ENCODE measurements around the gene NDUFAF8.
A peak's percentile ranks its signal among the peaks of the same experiment; 100 is the strongest.

The NDUFAF8 gene, protein sequence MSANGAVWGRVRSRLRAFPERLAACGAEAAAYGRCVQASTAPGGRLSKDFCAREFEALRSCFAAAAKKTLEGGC

DNA sequence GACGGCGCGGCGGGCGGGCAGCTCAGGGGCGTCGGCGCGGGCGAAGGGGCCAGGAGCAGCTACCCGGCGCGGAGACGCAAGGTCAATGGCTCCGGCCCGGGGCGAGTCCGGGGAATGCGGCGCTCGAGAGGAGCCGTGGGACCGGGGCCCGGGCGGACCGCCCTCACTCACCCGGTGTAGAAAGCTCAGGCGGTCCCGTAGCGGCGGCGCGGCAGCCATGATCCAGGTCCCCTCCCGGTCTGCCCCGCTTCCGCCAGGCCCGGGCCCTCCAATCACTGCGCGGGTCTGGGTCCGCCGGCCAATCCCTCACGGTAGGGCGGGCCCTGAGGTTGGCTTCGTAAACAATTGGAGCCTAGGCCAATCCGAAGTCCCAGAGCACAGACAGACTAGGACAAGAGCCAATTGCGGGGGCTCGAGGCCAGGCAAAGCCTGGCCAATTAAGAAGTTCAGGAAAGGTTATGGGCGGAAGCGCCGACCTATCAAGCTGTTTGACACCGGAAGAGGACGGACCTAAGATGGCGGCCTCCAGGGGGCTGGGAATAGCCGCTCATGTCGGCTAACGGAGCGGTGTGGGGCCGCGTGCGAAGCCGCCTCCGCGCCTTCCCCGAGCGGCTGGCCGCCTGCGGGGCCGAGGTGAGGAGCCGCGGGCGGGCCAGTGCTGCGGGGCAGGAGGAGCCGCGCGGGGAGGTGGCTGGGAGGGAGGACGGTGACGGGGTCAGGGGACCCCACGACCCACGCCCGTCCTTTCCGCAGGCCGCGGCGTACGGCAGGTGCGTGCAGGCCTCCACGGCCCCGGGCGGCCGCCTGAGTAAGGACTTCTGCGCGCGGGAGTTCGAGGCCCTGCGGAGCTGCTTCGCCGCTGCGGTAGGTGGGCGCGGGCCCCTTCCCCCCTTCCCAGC is at the start of gene NDUFAF8, which contains the start of gene TEPSIN:
NDUFAF8 (plus strand) TSS at position 504 of the 899 bp plus-strand sequence; CDS start at position 550, 46 bp downstream.
TEPSIN (minus strand) TSS at position 241 of the 899 bp plus-strand sequence; CDS start at position 219, 22 bp downstream.
- DNase-seq = peak; percentile 91

DNA sequence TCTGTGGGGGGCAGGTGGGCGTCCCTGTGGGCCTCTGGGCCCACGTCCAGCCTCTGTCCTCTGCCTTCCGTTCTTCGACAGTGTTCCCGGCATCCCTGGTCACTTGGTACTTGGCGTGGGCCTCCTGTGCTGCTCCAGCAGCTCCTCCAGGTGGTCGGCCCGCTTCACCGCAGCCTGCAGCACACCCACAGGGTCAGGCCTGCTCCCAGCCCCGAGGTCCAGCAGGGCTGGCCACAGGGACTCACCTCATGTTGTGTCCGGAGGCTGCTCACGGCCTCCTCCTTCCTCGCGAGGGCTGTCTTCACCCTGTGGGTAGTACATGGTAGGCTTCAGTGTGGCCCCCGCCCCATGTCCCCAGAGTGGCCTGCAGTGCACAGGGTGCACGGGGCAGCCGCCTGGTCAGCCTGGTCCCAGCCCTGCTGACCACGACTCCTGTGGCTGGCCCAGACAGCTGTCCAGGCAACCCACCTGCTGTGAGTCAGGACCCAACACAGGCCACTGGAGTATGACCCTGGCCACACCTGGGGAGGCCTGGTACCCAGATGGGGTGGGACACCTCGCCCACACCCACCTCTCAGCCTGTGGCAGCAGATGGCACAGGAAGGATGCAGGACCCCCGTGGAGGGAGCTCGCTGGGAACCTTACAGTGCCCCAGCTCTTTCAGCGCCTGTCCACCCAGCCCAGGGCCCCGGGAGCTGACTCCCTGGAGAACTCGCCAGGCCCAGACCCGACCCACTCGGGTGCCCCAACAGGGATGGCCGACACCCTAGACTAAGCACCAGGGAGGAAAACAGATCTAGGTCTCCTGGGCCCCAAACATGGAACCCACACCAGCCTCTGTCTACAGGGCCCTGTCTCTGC is 49.2 kb upstream of the NDUFAF8 start:
- no peak for DNase-seq

DNA sequence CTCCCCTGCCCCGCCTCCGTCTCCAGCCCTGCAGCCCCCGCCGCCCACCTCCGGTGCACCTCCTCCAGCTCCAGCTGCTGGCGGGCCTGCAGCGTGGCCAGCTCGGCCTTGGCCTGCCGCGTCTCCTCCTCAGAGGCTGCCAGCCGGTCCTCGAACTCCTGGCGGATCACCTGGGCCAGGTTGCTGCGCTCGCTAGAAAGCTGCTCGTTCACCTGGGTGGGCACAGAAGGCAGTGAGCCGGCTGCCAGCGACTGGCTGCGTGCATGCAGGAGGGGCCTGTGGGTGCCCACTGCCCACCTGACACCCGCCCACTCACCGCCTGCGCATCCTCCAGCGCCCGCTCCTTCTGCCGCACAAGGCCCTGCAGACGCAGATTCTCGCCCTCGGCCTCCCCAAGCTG is 48.5 kb upstream of the NDUFAF8 start:
- no peak for DNase-seq

DNA sequence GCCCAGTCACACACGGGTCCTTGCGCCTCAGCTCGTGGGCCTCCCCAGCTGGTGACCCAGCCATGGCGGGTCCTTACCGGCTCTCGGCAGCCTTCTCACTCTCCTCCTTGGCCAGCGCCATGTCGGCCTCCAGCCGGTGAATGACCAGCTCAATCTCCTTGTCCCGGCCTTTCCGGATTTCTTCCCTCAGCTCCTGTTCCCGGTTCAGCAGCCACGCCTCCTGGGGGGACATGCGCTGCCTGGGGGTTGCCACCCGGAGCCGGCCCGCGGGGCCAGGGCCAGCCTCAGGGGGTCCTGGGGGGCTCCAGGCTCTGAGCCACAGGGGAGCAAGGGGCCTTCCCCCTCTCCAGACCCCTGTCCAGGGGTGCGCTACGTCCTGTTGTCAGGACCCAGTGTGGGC is 48.0 kb upstream of the NDUFAF8 start:
- no peak for DNase-seq

DNA sequence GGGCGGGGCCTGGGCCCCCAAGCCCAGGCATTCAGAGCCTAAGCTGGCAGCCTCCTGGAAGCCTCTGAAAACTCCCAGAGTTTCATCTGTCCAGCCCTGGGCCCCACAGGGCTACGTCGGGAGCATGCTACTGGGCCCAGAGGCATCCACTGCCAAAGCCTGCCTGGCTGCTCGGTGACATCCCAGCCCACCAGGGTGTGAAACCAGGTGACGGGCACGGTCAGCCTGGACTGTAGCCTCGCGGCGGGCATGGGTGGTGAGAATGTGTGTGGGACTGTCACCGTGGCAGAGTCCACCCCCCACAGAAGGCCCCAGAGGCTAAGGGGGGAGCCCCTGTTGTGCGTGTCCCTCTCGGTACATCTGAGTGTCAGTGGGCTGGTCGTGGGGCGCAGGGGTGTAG is 47.5 kb upstream of the NDUFAF8 start:
- DNase-seq = no peak

DNA sequence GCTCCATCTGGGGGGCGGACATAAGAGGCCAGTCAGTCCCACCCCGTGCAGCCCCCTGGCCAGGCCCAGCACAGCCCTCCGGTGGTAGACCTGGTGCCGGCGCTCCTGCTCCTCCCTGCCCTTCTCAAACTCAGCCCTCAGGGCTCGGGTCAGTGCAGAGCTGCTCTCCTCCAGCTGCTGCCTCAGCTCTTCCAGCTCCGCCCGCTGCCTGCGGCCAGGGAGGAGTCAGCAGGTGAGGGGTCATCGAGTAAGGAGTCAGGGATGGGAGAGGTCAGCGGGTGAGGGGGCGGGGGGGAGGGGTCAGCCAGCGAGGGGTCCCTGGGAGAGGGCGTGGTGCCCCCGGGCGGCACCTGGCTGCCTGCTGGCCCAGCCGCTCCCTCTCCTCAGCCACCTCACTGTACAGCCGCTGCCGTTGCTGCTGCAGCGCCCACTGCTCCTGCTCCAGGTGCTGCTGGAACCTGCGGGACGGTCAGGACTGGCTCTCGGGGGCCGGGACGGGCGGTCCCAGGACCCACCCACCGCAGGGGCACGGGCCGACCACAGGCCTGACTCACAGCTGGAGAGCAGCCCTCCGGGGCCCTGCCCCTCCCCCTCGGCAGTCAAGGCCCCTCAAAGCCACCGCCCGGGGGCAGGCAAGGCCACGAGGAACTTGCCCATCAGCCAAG is 46.6 kb upstream of the NDUFAF8 start:
- DNase-seq = no peak

DNA sequence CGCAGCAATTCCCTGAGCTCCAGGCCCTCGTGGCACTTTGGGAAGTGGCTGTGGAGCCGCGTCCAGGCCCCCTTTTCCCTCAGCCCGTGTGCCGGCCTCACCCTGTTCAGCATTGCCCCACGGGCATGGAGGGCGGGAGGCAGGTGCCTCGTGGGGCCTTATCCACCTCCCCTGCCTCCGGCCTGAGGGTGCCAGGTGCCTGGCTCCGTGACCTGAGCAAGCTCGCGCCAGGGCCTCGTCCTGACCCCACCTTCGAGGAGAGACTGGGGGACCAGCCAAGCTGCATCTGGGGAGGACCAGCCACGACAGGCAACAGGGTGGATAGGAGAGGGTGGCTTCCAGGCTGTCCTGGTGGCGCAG is 46.1 kb upstream of the NDUFAF8 start:
- DNase-seq = no peak

DNA sequence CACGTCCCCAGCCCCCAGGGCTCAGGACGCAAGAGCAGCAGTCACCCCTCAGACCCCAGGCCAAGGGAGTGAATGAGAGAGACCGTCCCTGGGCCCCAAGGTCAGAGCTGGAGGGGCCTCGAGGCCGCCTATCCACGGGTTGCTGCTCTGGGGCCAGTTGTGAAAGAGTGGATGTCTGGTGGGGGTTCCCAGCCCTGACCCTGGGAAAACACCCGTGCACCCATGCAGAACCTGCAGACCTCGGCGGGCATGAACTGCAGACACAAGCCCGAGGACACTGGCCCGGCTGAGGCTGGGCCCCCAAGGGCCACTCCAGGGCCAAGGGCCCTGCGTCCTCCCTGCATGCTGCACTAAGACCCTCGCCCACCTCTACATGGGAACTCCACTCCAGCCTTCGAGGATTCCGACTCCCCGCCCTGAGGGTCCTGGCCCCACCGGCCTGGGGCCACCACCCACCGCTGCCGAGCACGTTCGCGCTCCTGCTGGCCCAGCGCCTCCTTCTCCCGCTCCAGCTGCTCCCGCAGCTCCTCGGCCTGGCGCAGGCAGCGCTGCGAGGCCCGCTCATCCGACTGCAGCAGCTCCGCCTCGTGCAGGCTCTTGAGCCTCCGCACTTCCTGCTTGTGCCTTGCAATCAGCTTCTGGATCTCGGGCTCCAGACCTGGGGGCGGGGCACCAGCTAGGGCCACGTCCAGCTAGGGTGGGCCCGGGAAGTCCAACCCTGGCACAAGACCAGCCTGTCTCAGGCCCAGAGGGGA is 45.5 kb upstream of the NDUFAF8 start:
- no peak for DNase-seq

DNA sequence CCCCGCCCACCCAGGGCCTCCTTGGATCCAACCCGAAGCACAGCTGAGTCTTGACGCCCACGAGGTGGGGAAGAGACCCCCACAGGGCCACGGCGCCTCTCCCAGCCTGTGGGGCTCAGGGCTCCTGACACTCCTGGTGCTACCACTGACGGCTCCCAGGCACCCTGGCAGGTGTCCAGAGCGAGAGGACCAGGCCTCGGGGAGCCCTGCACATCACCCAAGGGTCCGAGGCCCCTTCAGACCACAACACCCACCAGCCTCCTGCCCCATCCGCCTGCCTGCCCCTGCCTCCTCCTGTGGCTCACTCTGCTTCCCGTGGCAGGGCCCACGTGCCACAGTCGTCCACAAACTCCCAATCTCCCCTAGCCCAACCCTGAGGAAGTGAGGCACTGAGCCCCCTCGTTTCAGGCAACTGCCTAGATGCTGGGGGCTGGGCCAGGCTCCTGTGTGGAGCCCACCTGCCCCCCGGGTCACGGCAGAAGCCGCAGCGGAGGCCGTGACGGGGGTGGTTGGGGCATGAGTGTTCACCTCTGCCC is 44.8 kb upstream of the NDUFAF8 start:
- DNase-seq = no peak

DNA sequence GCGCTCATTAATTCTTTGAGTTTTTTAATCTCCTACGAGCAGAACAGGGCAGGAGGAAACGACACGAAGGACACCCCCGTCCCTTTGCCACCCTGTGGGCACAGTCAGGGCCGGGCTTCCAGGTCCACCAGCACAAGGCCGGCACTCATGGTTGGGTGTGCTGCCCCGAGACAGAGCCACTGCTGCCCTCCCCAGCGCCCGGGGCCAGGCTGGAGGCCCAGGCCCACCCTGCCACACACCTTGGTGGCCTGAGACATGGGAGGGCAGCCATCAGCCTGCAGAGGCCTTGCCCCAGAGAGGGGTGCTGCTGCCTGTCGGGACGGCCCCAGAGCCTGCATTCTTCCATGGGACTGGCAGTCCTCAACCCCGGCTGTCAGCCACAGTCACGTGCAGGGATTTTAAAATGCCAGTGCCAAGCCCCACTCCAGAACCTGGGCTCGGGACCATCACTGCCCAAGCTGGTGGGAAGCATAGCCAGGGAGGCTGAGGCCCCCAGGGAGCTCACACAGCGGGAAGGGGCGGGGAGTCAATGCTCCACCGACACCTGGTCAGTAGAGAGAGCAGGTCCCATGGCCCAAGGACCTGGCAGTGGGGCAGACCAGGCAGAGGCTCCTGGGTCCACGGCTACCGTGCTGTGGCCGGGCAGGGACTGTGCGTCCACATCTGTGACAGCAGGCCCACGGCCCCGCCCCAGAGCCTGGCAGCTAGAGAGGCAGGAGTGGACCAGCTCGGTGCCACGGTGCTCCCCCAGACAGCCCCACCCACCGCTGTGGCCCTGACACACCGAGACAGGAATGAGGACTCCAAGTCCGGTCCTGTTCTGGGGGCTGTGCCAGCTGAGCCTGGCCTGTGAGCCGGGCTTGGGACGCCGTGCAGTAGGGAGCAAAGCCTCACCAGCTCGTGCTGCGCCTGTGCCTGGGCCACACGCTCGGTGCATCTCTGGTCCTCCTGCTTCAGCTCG is 43.9 kb upstream of the NDUFAF8 start:
- DNase-seq = no peak

DNA sequence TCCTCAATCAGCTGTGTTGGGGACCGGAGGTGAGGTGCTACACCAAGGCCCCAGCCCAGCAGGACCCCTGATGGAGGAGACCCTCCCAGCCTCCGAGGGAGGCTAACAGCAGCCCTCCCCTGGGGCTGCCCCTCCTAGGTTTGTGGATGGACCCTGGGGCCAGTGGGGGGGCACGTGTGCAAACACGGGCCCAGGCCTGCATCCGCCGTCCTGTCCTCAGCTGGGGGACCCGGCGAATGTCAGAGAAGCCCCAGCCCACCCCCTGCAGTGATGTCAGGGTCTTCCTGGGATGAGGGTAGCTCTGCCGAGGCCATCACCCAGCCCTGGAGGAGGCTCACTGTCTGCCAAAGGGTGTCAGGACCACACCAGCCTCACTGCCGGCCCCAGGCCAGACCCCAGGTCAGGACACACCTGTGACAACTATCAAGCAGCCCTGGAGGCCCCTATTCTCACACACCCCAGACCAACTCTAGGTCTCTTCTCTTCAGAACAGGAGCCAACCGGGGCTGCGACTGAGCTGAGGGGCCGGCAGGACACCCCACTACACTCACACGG is 43.1 kb upstream of the NDUFAF8 start:
- DNase-seq = no peak

DNA sequence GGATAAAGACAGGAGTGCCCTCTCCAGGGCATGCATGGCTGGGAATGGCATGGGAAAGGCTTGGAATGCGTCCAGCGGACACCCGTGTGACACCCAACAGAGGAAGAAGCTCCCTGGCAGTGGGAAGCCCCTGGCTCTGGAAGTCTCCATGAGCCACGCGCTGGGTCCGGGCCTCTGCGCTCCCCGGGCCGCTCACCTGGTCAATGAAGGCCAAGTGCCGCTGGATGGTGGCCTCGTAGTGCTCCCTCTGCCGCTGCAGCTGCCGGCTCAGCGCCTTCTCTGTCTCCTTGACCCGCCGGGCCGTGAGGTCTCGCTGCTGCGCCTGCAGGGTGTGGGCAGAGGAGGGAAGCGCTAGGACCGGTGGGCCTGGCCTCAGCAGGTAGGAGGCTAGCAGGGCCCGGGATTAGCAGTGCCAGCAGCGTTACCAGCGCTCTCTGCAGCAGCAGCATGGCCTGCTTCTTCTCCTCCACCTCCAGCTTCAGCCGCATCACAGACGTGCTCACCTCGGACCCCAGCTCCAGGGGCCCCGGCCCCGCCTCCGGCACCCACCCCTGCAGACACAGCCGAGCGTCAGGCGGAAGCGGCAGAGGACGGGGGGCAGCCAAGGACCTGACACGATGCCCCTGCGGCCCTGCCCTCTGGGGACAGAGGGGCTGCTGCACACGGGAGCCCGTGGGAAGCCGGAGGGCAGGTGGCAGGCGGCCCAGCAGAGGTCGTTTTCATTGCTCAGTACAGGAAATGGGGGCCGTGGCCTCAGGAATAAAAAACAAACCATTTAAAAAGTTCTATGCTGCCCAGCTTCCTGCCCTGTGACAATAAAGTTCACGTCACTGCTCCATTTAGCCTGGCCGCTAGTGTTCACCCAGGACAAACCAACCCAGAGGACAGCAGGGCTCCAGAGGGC is 42.4 kb upstream of the NDUFAF8 start:
- no peak for DNase-seq

DNA sequence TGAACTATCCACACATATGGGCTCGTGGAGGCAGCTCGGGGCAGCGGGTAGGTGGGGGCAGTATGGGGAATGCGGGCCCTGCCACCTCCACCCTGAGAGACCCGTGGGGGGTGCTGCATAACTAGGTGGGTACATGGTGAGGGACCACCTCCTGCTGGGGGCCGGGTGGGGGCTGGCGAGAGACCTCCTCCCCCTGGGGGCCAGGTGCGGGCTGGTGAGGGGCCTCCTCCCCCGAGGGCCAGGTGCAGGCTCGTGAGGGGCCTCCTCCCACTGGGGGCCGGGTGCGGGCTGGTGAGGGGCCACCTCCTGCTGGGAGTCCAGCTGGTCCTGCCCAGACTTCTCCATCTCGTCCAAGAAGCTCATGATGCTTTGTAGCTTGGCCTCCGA is 41.7 kb upstream of the NDUFAF8 start:
- no peak for DNase-seq

DNA sequence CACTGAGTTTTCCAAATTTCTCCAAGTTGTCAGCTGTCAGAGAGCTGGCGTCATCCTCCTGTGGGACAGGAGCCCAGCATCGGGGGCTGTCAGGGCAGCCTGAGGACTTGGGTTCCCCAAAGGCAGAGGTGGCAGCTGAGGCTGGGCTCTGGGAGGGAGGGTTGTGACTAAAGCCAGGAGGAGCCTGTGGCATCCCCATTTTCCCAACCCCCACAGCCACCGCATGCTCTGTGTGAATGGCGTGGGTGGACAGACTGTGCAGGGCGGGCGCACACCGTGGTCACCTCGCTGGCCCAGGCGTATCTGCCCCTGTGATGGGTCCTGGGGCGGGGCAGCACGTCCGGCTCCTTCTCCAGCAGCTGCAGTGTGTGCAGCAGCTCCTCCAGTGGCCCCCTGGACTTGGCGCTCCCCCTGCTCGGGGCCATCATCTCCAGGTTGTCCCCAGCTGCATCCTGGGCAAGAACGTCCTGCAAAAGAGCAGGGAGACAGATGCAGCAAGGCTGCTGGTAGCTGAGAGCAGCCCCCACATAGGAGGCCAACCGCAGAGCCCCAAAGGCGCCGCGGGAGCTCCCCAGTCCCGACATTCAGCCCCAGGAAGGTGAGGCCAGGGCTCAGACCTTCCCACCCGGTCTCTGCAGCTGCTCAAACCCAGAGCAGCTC is 41.2 kb upstream of the NDUFAF8 start:
- DNase-seq = no peak

DNA sequence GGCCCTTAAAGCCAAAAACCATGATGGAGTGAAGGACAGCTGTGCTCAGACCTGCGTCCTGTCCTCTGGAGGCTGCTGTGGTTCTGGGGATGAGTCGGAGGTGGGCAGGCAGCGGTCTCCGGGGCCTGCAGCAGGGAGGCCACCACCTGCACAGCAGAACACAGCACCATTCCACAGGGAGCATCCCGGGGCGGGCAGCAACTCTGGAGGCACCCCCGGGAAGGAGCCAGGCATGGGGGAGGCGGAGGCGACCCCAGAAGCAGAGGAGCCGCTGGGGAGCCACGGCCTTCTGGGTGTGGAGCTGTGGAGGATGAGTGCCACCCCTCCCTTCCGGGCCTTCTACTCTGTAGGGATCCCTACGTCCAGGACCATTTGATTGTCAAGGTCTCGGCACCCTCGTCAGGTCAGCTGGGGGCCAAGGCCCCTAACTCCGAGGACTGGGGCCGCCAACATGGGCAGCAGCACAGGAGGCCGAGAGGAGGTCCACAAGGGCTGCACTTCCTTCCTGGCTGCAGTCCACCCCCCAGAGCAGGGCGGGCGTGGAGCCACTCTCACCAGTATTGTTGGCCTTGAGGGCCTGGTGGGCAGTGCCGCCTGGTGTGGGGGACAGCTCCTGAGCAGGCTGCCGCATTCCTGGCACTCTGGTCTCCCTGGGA is 40.2 kb upstream of the NDUFAF8 start:
- no peak for DNase-seq

DNA sequence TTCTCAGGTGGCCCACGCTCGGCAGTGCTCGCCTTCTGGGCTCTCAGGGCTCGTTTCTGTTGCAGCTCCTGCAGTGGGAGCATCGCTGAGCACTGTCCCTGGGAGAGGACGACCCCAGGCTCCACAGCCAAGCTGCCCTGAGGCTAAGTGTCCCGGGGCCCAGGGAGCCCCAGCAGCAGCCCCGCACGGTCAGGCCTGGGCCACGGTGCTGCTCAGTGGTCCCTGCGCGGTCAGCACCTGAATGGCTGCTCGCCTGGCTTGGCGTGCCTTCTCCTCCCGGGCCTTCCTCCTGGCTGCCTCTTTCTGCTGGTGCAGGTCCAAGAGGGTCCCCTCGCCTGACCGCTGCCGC is 39.7 kb upstream of the NDUFAF8 start:
- no peak for DNase-seq

DNA sequence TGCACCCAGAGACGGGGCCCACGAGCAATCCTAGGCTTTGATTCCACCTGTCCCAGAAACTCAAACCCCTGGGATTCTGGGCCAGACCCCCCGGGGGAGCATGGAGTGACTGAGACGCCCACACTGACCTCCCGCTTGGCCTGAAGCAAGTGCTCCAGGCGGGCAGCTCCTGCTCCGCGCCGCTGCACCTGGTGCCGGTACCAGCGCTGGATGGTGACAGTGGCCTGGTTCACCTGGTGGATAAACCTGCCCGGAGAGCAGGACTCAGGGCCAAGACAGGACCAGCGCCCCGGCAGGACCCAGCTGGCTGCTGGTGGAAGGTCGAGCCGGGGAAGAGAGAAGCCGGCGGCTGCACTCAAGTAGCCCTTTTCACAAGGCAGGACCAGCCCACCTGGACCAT is 38.9 kb upstream of the NDUFAF8 start:
- no peak for DNase-seq

Data from stimulated activated CD4-positive, alpha-beta T cell treated with anti-CD3 and anti-CD28 coated beads, Interleukin-4, amount 100 ng/mL, for 1 hour (primary cell).